ENCODE measurements around the gene CTSE. TPM values are rescaled to one million over a fixed set of nuclear protein-coding genes. Genes with fewer than 3 reads are reported as not detected.

CTSE gene
- polyA plus RNA-seq, 3 donors = 0.54 to 33.9 (median 9.2) TPM

- H3K27ac ChIP-seq (ENCODE audit: low read depth, low read length) = no peak overlapping the region
- WGBS, 3 donors = 82 to 90% (median 89%) methylated on average over 7 of the region's 7 CpGs
These were observed 929 bp downstream of the CTSE start for GRCh38 chr1:206022766-206023165.

- 70 to 77% (median 72%) methylated on average over 4 of the region's 4 CpGs for WGBS, 3 donors
- H3K27ac ChIP-seq (ENCODE audit: low read depth, low read length) = no peak overlapping the region
These were observed 1.9 kb downstream of the CTSE start for GRCh38 chr1:206021626-206022365.

- 88 to 95% (median 93%) methylated on average over 9 of the region's 9 CpGs for WGBS, 3 donors
- H3K27ac ChIP-seq (ENCODE audit: low read depth, low read length) = no peak overlapping the region
These were observed 2.6 kb downstream of the CTSE start for GRCh38 chr1:206021008-206021625.

- WGBS, 3 donors = 83 to 91% (median 85%) methylated on average over 4 of the region's 4 CpGs
- no peak overlapping the region for H3K27ac ChIP-seq (ENCODE audit: low read depth, low read length)
These were observed 3.2 kb downstream of the CTSE start for GRCh38 chr1:206020393-206021007.

GRCh38 chr1:206015071-206015470, 8.6 kb downstream of the CTSE start:
- no peak overlapping the region for H3K27ac ChIP-seq (ENCODE audit: low read depth, low read length)
- WGBS, 3 donors = 47 to 83% (median 69%) methylated on average over 1 of the region's 1 CpG

GRCh38 chr1:206014601-206015000, 9.1 kb downstream of the CTSE start:
- no peak overlapping the region for H3K27ac ChIP-seq (ENCODE audit: low read depth, low read length)
- WGBS, 3 donors = 74 to 87% (median 75%) methylated on average over 5 of the region's 5 CpGs

- WGBS, 3 donors = 66 to 89% (median 70%) methylated on average over 6 of the region's 6 CpGs
- no peak overlapping the region for H3K27ac ChIP-seq (ENCODE audit: low read depth, low read length)
These were observed 10.5 kb downstream of the CTSE start for GRCh38 chr1:206013026-206013795.

GRCh38 chr1:206012086-206012859, 11.4 kb downstream of the CTSE start:
- WGBS, 3 donors = 45 to 72% (median 48%) methylated on average over 17 of the region's 17 CpGs
- no peak overlapping the region for H3K27ac ChIP-seq (ENCODE audit: low read depth, low read length)

- WGBS, 3 donors = 89 to 90% (median 90%) methylated on average over 8 of the region's 8 CpGs
- no peak overlapping the region for H3K27ac ChIP-seq (ENCODE audit: low read depth, low read length)
These were observed 12.6 kb downstream of the CTSE start for GRCh38 chr1:206011057-206011456.

- WGBS, 3 donors = 62 to 74% (median 72%) methylated on average over 5 of the region's 5 CpGs
- H3K27ac ChIP-seq (ENCODE audit: low read depth, low read length) = no peak overlapping the region
These were observed 13.6 kb downstream of the CTSE start for GRCh38 chr1:206010060-206010459.

GRCh38 chr1:206006946-206007345, 16.7 kb downstream of the CTSE start:
- WGBS, 3 donors = 79 to 86% (median 83%) methylated on average over 4 of the region's 4 CpGs
- H3K27ac ChIP-seq (ENCODE audit: low read depth, low read length) = no peak overlapping the region

GRCh38 chr1:206005778-206006180, 17.9 kb downstream of the CTSE start:
- 46 to 75% (median 47%) methylated on average over 8 of the region's 8 CpGs for WGBS, 3 donors
- no peak overlapping the region for H3K27ac ChIP-seq (ENCODE audit: low read depth, low read length)

- no peak overlapping the region for H3K27ac ChIP-seq (ENCODE audit: low read depth, low read length)
- WGBS, 3 donors = 80 to 82% (median 82%) methylated on average over 7 of the region's 7 CpGs
These were observed 18.5 kb downstream of the CTSE start for GRCh38 chr1:206005234-206005633.

GRCh38 chr1:206004826-206005225, 18.9 kb downstream of the CTSE start:
- no peak overlapping the region for H3K27ac ChIP-seq (ENCODE audit: low read depth, low read length)
- 69 to 82% (median 79%) methylated on average over 12 of the region's 12 CpGs for WGBS, 3 donors

GRCh38 chr1:206003854-206004800, 19.6 kb downstream of the CTSE start:
- 95 to 97% (median 96%) methylated on average over 7 of the region's 7 CpGs for WGBS, 3 donors
- H3K27ac ChIP-seq (ENCODE audit: low read depth, low read length) = no peak overlapping the region

GRCh38 chr1:206002871-206003801, 20.6 kb downstream of the CTSE start, which contains the start of gene RAB7B:
TSS of gene RAB7B (minus strand) at chr1:206003395. CDS start at chr1:205994135, 9,260 bp downstream.
- no peak within 1 kb of the TSS for H3K27ac ChIP-seq (ENCODE audit: low read depth, low read length)
- WGBS, 3 donors = 30 to 63% (median 36%) methylated on average over 12 of the region's 12 CpGs

All from adipose tissue (tissue), 3 donors.